ENCODE data around the gene AMN1. TPM values are rescaled to one million over a fixed set of nuclear protein-coding genes. Genes with fewer than 3 reads are reported as not detected.

AMN1 gene
- total and polyA plus RNA-seq, 2 donors (not counting 1 experiment from before 2014, with no cell fraction given), result 9.1 to 10.4 TPM

DNA sequence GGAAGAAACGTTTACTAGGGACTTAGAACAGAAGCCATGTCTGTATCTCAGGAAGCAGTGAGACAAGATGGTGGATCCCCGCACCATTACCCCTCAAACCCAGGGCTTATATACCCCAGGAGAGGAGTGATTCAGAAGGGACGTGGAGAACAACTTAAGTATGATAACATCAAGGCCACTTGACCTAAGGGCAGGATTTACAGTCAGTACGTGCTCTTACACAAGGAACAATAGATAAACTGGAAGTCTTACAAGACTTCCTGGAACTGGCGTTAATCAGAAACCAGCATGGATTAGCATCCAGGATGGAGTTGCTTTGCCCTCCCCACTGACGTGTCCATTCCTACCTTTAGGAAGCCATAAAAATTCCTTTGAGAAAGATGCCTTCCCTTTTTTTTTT lies 77.9 kb downstream of the AMN1 start:
- no peaks in the 10 kb centered on the region for H3K36me3 ChIP-seq (ENCODE audit: control insufficient read depth, insufficient read depth, low read length)
- no peak overlapping the region for H3K27ac ChIP-seq (ENCODE audit: insufficient read depth, low read length)
- no peak for DNase-seq (ENCODE audit: low read depth in 2 of 2)
- TF ChIP-seq, protein P1, sequence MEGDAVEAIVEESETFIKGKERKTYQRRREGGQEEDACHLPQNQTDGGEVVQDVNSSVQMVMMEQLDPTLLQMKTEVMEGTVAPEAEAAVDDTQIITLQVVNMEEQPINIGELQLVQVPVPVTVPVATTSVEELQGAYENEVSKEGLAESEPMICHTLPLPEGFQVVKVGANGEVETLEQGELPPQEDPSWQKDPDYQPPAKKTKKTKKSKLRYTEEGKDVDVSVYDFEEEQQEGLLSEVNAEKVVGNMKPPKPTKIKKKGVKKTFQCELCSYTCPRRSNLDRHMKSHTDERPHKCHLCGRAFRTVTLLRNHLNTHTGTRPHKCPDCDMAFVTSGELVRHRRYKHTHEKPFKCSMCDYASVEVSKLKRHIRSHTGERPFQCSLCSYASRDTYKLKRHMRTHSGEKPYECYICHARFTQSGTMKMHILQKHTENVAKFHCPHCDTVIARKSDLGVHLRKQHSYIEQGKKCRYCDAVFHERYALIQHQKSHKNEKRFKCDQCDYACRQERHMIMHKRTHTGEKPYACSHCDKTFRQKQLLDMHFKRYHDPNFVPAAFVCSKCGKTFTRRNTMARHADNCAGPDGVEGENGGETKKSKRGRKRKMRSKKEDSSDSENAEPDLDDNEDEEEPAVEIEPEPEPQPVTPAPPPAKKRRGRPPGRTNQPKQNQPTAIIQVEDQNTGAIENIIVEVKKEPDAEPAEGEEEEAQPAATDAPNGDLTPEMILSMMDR (conservative IDR thresholded peaks at IDR 0.05 in 1 of 2, IDR thresholded peaks at IDR 0.05 in 1 of 2; ENCODE audit: low read depth in 1 of 2, low read length in 2 of 2), result no peak
- no peak for TF ChIP-seq EZH2 (IDR thresholded peaks at IDR 0.05; ENCODE audit: low read length, missing control alignments)
- H3K4me3 ChIP-seq (replicated peaks in 1 of 4; ENCODE audit: control extremely low read depth in 1 of 4, insufficient read depth in 1 of 4, low read depth in 3 of 4, low read length in 4 of 4), result peak overlapping the region in 1 of 4 experiments; percentile 23
- no peak overlapping the region for H3K4me2 ChIP-seq (ENCODE audit: extremely low read depth, insufficient read depth, low read length)
- H4K20me1 ChIP-seq (ENCODE audit: control insufficient read depth, extremely low read depth, insufficient read depth, low read length), result no peaks in the 10 kb centered on the region
- no peaks in the 10 kb centered on the region for H3K4me1 ChIP-seq (ENCODE audit: control insufficient read depth, extremely low read depth, insufficient read depth, low read length)
- H3K9me3 ChIP-seq (ENCODE audit: control insufficient read depth, insufficient read depth, low read depth, low read length), result no peaks in the 10 kb centered on the region
- no peak overlapping the region for H3K9ac ChIP-seq (ENCODE audit: insufficient read depth, low read length)
- H2AFZ ChIP-seq (ENCODE audit: low read length), result peak overlapping the region; percentile 18
- no peaks in the 10 kb centered on the region for H3K79me2 ChIP-seq (ENCODE audit: control insufficient read depth, insufficient read depth, low read length)
- no peaks in the 10 kb centered on the region for H3K27me3 ChIP-seq (ENCODE audit: control insufficient read depth, insufficient read depth, low read length)

DNA sequence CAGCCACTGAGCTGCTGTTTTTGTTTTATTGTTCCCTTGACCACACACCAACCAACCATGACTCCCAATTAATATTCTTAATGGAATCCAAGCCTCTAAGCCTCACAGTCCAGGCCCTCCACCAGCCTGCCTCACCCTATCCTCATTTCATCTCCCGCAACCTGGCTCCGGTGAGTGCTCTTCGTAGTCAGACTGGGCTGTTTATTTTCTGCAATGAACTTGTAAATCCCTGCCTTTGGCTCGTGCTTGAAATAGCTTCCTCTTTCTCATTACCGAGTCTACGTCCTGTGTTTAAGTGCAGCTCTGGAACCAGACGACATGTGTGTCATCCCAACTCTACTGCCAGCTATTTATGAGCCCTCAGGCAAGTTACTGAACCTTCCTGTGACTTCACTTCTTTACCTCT lies 81.7 kb downstream of the AMN1 start:
- Histone ChIP-seq H3K27ac (ENCODE audit: insufficient read depth, low read length) (no peak overlapping the region), H3K27me3 (ENCODE audit: control insufficient read depth, insufficient read depth, low read length) (no peaks in the 10 kb centered on the region), H3K4me3 (replicated peaks in 1 of 4; ENCODE audit: control extremely low read depth in 1 of 4, insufficient read depth in 1 of 4, low read depth in 3 of 4, low read length in 4 of 4) (no peak overlapping the region), H4K20me1 (ENCODE audit: control insufficient read depth, extremely low read depth, insufficient read depth, low read length) (no peaks in the 10 kb centered on the region), H3K4me2 (ENCODE audit: extremely low read depth, insufficient read depth, low read length) (no peak overlapping the region), H3K9ac (ENCODE audit: insufficient read depth, low read length) (no peak overlapping the region), H2AFZ (ENCODE audit: low read length) (peak overlapping the region; percentile 54), H3K9me3 (ENCODE audit: control insufficient read depth, insufficient read depth, low read depth, low read length) (no peaks in the 10 kb centered on the region), H3K36me3 (ENCODE audit: control insufficient read depth, insufficient read depth, low read length) (no peaks in the 10 kb centered on the region), H3K79me2 (ENCODE audit: control insufficient read depth, insufficient read depth, low read length) (no peaks in the 10 kb centered on the region), H3K4me1 (ENCODE audit: control insufficient read depth, extremely low read depth, insufficient read depth, low read length) (no peaks in the 10 kb centered on the region)
- TF ChIP-seq EZH2 (IDR thresholded peaks at IDR 0.05; ENCODE audit: low read length, missing control alignments), result no peak
- TF ChIP-seq, protein P1 (conservative IDR thresholded peaks at IDR 0.05 in 1 of 2, IDR thresholded peaks at IDR 0.05 in 1 of 2; ENCODE audit: low read depth in 1 of 2, low read length in 2 of 2), result no peak
- DNase-seq (ENCODE audit: low read depth in 2 of 2), result no peak

DNA sequence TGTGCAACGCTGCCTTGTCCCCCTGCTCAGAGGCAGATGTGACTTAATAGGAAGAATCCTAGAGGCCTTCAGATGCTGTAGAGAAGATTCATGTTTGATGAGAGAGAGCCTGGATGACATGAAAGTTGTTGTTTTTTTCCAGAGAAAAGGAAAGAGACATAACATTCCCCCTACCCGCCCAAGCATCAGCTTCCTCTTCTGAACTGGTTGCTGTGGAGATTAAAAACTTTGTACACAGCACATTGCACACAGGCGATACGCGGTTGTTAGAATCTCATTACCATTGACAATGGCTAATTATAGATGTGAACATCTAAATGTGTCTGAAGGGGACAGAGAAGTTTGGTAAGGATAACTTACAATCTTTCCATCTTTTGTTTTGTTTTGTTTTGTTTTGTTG lies 82.9 kb downstream of the AMN1 start:
- no peak for DNase-seq (ENCODE audit: low read depth in 2 of 2)
- no peaks in the 10 kb centered on the region for H3K9me3 ChIP-seq (ENCODE audit: control insufficient read depth, insufficient read depth, low read depth, low read length)
- H3K4me2 ChIP-seq (ENCODE audit: extremely low read depth, insufficient read depth, low read length), result no peak overlapping the region
- H3K27ac ChIP-seq (ENCODE audit: insufficient read depth, low read length), result no peak overlapping the region
- no peak overlapping the region for H3K9ac ChIP-seq (ENCODE audit: insufficient read depth, low read length)
- H2AFZ ChIP-seq (ENCODE audit: low read length), result no peak overlapping the region
- H3K27me3 ChIP-seq (ENCODE audit: control insufficient read depth, insufficient read depth, low read length), result no peaks in the 10 kb centered on the region
- no peaks in the 10 kb centered on the region for H3K79me2 ChIP-seq (ENCODE audit: control insufficient read depth, insufficient read depth, low read length)
- TF ChIP-seq, protein P1 (conservative IDR thresholded peaks at IDR 0.05 in 1 of 2, IDR thresholded peaks at IDR 0.05 in 1 of 2; ENCODE audit: low read depth in 1 of 2, low read length in 2 of 2), result no peak
- no peak for TF ChIP-seq EZH2 (IDR thresholded peaks at IDR 0.05; ENCODE audit: low read length, missing control alignments)
- H4K20me1 ChIP-seq (ENCODE audit: control insufficient read depth, extremely low read depth, insufficient read depth, low read length), result no peaks in the 10 kb centered on the region
- no peaks in the 10 kb centered on the region for H3K4me1 ChIP-seq (ENCODE audit: control insufficient read depth, extremely low read depth, insufficient read depth, low read length)
- no peak overlapping the region for H3K4me3 ChIP-seq (replicated peaks in 1 of 4; ENCODE audit: control extremely low read depth in 1 of 4, insufficient read depth in 1 of 4, low read depth in 3 of 4, low read length in 4 of 4)
- no peaks in the 10 kb centered on the region for H3K36me3 ChIP-seq (ENCODE audit: control insufficient read depth, insufficient read depth, low read length)
